ENCODE measurements around the gene IFT25. TPM values are rescaled to one million over a fixed set of nuclear protein-coding genes. Genes with fewer than 3 reads are reported as not detected.

IFT25 gene
- total and polyA plus RNA-seq, 2 donors (not counting 3 experiments of a cell fraction or from before 2014, with no cell fraction given) = 13.0 to 34.0 TPM

- Histone ChIP-seq H3K9me3 (replicated peaks; ENCODE audit: control insufficient read depth, insufficient read depth, low read length) (no peaks in the 10 kb centered on the region), H3K79me2 (ENCODE audit: control insufficient read depth, insufficient read depth, low read length) (no peaks in the 10 kb centered on the region), H3K9ac (replicated peaks; ENCODE audit: extremely low read depth, insufficient read depth, low read length) (no peak overlapping the region), H3K4me3 (replicated peaks in 1 of 3; ENCODE audit: insufficient read depth in 1 of 3, low read depth in 1 of 3, low read length in 3 of 3) (no peak overlapping the region), H3K9me1 (replicated peaks; ENCODE audit: control insufficient read depth, extremely low read depth, insufficient read depth, low read length) (no peaks in the 10 kb centered on the region), H3K27ac (ENCODE audit: insufficient read depth, low read depth, low read length) (no peak overlapping the region), H2AFZ (ENCODE audit: low read depth, low read length) (no peak overlapping the region), H4K20me1 (replicated peaks; ENCODE audit: control insufficient read depth, extremely low read depth, insufficient read depth, low read length) (no peaks in the 10 kb centered on the region), H3K4me2 (ENCODE audit: insufficient read depth, low read length) (no peak overlapping the region), H3K4me1 (ENCODE audit: control insufficient read depth, extremely low read depth, insufficient read depth, low read length) (no peaks in the 10 kb centered on the region), H3K36me3 (ENCODE audit: control insufficient read depth in 2 of 2, extremely low read depth in 1 of 2, insufficient read depth in 2 of 2, low read length in 2 of 2) (peaks cover 18 to 27% of the 10 kb centered on the region in 2 experiments), H3K27me3 (ENCODE audit: control insufficient read depth in 2 of 2, insufficient read depth in 2 of 2, low read length in 2 of 2) (no peaks in the 10 kb centered on the region)
- CTCF ChIA-PET = no interaction called here
- no peak for TF ChIP-seq CTCF (IDR thresholded peaks at IDR 0.05; ENCODE audit: extremely low read depth in 1 of 2, insufficient read depth in 1 of 2, low read depth in 1 of 2, low read length in 2 of 2)
- no peak for TF ChIP-seq EZH2 (IDR thresholded peaks at IDR 0.05; ENCODE audit: borderline replicate concordance, low read depth, low read length, severe bottlenecking)
- dilution Hi-C loops (cut with MboI; ENCODE audit: extremely low pct_ligation_motif_present, low sequenced_read_pairs) (no loop called here), intact Hi-C loops (cut with micrococcal nuclease) (no loop called here)
- BruUV-seq (replicated peaks) = no TSS peak
- FAIRE-seq = no peak
- POLR2A ChIA-PET = no interaction called here
- no peak for DNase-seq (ENCODE audit: low read depth, low spot score)
Measured at GRCh38 chr1:53964109-53964508, 18.6 kb upstream of the IFT25 start.

GRCh38 chr1:53963460-53963859, 18.0 kb upstream of the IFT25 start:
- no peaks in the 10 kb centered on the region for H3K79me2 ChIP-seq (ENCODE audit: control insufficient read depth, insufficient read depth, low read length)
- FAIRE-seq = no peak
- dilution Hi-C loops (cut with MboI; ENCODE audit: extremely low pct_ligation_motif_present, low sequenced_read_pairs) (no loop called here), intact Hi-C loops (cut with micrococcal nuclease) (no loop called here)
- no peak for DNase-seq (ENCODE audit: low read depth, low spot score)
- POLR2A ChIA-PET = no interaction called here
- no peak overlapping the region for H3K27ac ChIP-seq (ENCODE audit: insufficient read depth, low read depth, low read length)
- no peaks in the 10 kb centered on the region for H3K4me1 ChIP-seq (ENCODE audit: control insufficient read depth, extremely low read depth, insufficient read depth, low read length)
- no peak overlapping the region for H3K9ac ChIP-seq (replicated peaks; ENCODE audit: extremely low read depth, insufficient read depth, low read length)
- no peak for TF ChIP-seq POLR2AphosphoS5 (IDR thresholded peaks at IDR 0.05; ENCODE audit: insufficient read depth, low read depth, low read length)
- TF ChIP-seq POLR2A (IDR thresholded peaks at IDR 0.05; ENCODE audit: low read depth, low read length) = no peak
- TF ChIP-seq MYC (IDR thresholded peaks at IDR 0.05; ENCODE audit: low read depth, low read length) = no peak
- TF ChIP-seq JUN (IDR thresholded peaks at IDR 0.05; ENCODE audit: borderline replicate concordance, insufficient read depth, insufficient read length, low read depth) = no peak
- no peaks in the 10 kb centered on the region for H3K27me3 ChIP-seq (ENCODE audit: control insufficient read depth in 2 of 2, insufficient read depth in 2 of 2, low read length in 2 of 2)
- no peaks in the 10 kb centered on the region for H3K9me3 ChIP-seq (replicated peaks; ENCODE audit: control insufficient read depth, insufficient read depth, low read length)
- H2AFZ ChIP-seq (ENCODE audit: low read depth, low read length) = no peak overlapping the region
- H4K20me1 ChIP-seq (replicated peaks; ENCODE audit: control insufficient read depth, extremely low read depth, insufficient read depth, low read length) = no peaks in the 10 kb centered on the region
- CTCF ChIA-PET = interaction anchor here (2.3 kb wide), 1 partner anchor 85 kb away, joined by 7 read pairs; no protein-coding TSS in a partner anchor
- no peaks in the 10 kb centered on the region for H3K9me1 ChIP-seq (replicated peaks; ENCODE audit: control insufficient read depth, extremely low read depth, insufficient read depth, low read length)
- BruUV-seq (replicated peaks) = no TSS peak
- peaks cover 16 to 27% of the 10 kb centered on the region in 2 experiments for H3K36me3 ChIP-seq (ENCODE audit: control insufficient read depth in 2 of 2, extremely low read depth in 1 of 2, insufficient read depth in 2 of 2, low read length in 2 of 2)
- no peak overlapping the region for H3K4me3 ChIP-seq (replicated peaks in 1 of 3; ENCODE audit: insufficient read depth in 1 of 3, low read depth in 1 of 3, low read length in 3 of 3)
- H3K4me2 ChIP-seq (ENCODE audit: insufficient read depth, low read length) = no peak overlapping the region

Data from endothelial cell of umbilical vein (primary cell).